Neuron (in vitro differentiated cells): ENCODE results near the gene CBR3.
"Not testable (repeated sequence)": the region's sequence is repeated elsewhere in the genome, so short reads cannot be mapped to it uniquely, and the experiment has no call there.

Experiments used
- H2AFZ ChIP-seq: one replicate; pipeline ENCODE4 v1.6.1; 2013; ENCODE audit warnings: low read depth, mild to moderate bottlenecking, inconsistent platforms, low read length, moderate library complexity
- H3K27me3 ChIP-seq: one replicate; pipeline ENCODE4 v1.6.1; 2013; ENCODE audit warnings: low read length; ENCODE audit not compliant: insufficient read depth
- H3K36me3 ChIP-seq: one replicate; pipeline ENCODE4 v1.6.1; 2013; ENCODE audit warnings: low read length; ENCODE audit not compliant: insufficient read depth
- H3K4me1 ChIP-seq: one replicate; pipeline ENCODE4 v1.6.1; 2013; ENCODE audit warnings: low read length; ENCODE audit not compliant: insufficient read depth
- H3K4me3 ChIP-seq: 2 replicates; pipeline ENCODE4 v1.5.1; 2013; ENCODE audit warnings: mild to moderate bottlenecking, low read length, moderate library complexity
- H3K9me3 ChIP-seq: one replicate; pipeline ENCODE4 v1.6.1; 2013; ENCODE audit warnings: low read length

CBR3 gene

DNA sequence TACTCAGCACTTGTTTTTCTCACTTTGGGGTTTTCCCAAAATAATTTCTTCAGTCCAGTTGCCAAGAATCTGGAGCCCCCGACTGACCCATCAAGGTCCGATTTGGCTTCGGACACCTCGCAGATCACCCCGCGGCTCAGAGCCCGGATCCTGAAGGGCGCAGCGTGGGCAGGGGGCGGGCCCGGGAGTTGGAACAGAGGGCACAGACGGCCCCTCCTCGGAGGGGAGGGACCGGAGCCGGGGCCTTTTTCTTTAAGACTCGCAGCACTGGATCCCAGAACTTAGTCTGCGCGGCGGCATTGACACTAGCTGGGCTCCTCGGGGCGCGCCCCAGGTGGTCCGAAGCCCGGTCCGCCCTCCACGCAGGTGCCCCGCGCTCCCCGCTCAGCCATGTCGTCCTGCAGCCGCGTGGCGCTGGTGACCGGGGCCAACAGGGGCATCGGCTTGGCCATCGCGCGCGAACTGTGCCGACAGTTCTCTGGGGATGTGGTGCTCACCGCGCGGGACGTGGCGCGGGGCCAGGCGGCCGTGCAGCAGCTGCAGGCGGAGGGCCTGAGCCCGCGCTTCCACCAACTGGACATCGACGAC is at the start of gene CBR3:
Gene CBR3 (plus strand): TSS at position 277 of the 588 bp plus-strand sequence. CDS start 114 bp downstream, at position 391.
- H2AFZ ChIP-seq = peak within 1 kb of the TSS; percentile 79
- peaks cover 5% of the 10 kb centered on the region for H3K4me1 ChIP-seq
- H3K9me3 ChIP-seq = no peaks in the 10 kb centered on the region
- H3K36me3 ChIP-seq = no peaks in the 10 kb centered on the region
- peaks cover 56% of the 10 kb centered on the region for H3K27me3 ChIP-seq
- H3K4me3 ChIP-seq = peak within 1 kb of the TSS; percentile 53

DNA sequence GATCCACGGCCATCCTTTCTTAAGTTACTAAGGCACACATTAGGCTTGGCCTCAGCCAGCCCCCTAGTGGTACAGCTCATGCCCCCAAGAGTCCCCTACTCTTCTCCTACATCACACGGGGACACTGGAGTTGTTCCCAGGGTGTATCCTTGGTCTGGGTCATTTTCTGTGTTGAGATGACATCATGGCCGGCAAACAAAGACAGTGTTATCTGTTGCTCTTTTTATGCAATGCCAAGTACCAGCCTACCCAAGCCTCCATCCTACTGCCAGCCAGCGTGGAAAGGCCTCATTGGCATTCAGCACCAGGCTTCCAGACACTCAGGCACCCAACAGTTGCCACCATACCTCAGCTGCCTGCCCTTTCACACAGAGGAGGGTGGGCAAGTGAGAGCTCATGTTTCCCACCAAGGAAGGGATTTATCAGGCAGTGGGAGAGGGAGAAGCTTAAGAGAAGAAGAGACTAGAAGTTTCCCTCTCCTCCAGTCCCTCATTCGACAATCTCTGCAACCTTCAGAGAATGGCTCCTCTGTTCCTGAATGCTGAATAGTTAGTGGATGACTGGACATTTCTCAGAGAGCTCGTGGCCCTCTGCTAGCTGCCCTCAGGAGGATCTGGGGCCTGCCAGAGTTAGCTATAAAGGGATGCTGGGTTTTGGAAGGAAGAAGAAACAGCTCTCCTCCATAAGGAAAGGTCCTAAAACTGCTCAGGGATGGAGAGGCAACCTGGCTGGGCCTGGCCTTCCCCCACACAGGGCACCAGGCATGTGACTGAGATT is 47.3 kb upstream of the CBR3 start:
- peaks cover 2% of the 10 kb centered on the region for H3K27me3 ChIP-seq
- H3K36me3 ChIP-seq = no peaks in the 10 kb centered on the region
- no peaks in the 10 kb centered on the region for H3K9me3 ChIP-seq
- no peak overlapping the region for H2AFZ ChIP-seq
- H3K4me1 ChIP-seq = no peaks in the 10 kb centered on the region
- no peak overlapping the region for H3K4me3 ChIP-seq

DNA sequence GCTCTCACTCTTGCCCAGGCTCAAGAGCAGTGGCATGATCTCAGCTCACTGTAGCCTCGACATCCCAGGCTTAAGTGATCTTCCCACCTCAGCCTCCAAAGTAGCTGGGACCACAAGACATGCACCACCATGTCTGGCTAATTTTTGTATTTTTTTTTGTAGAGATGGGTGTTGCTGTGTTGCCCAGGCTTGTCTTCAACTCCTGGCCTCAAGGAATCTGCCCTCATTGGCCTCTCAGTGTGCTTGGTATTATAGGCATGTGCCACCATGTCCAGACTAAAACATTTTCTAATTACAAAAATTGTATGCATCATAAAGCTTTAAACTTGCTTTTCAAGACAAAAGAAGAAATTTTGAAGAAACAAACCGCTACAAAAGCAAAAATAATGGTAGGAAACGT is 44.9 kb upstream of the CBR3 start:
- peaks cover 5% of the 10 kb centered on the region for H3K9me3 ChIP-seq
- no peaks in the 10 kb centered on the region for H3K4me1 ChIP-seq
- H3K36me3 ChIP-seq = no peaks in the 10 kb centered on the region
- no peak overlapping the region for H2AFZ ChIP-seq
- H3K27me3 ChIP-seq = peaks cover 2% of the 10 kb centered on the region
- H3K4me3 ChIP-seq = no peak overlapping the region

DNA sequence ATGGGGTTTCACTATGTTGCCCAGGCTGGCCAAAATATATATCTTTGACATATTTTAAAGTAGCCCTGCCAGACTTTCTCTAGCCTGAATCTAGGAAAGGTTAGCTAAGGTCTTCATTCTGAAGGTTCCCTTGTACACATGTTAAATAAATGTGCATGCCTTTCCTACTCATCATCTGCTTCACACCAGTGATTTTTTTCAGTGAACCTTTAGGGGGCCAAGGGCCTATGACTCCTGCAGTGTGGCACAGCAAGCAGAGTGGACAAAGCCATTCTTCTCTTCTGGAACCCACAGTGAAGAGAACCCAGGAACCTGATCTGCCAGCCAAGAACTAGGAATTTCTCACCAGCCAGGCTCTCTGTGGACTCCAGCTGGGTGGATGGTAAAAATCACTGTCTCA is 42.2 kb upstream of the CBR3 start:
- Histone ChIP-seq H2AFZ (no peak overlapping the region), H3K4me1 (no peaks in the 10 kb centered on the region), H3K4me3 (no peak overlapping the region), H3K9me3 (peaks cover 5% of the 10 kb centered on the region), H3K36me3 (no peaks in the 10 kb centered on the region), H3K27me3 (peaks cover 2% of the 10 kb centered on the region)

DNA sequence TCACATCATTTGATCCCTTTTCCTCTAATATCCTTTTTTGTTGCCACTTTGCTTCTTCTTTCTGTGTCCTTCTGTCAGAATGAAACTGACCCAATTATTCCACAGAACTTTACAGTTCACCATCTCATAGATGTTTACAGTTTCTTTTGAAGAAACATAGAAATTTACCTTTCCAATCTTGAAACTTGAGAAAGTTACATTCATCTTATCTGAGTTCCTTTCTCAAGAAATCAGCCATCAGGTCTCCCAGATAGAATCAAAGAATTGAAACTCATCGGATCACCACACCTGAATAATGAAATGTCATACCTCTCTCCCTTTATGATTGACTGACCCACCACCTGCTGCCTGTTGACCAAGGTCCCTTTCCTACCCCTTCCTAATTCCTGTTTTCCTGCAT is 41.4 kb upstream of the CBR3 start:
- Histone ChIP-seq H3K27me3 (peaks cover 2% of the 10 kb centered on the region), H2AFZ (no peak overlapping the region), H3K9me3 (peaks cover 5% of the 10 kb centered on the region), H3K4me1 (no peaks in the 10 kb centered on the region), H3K4me3 (no peak overlapping the region), H3K36me3 (no peaks in the 10 kb centered on the region)

DNA sequence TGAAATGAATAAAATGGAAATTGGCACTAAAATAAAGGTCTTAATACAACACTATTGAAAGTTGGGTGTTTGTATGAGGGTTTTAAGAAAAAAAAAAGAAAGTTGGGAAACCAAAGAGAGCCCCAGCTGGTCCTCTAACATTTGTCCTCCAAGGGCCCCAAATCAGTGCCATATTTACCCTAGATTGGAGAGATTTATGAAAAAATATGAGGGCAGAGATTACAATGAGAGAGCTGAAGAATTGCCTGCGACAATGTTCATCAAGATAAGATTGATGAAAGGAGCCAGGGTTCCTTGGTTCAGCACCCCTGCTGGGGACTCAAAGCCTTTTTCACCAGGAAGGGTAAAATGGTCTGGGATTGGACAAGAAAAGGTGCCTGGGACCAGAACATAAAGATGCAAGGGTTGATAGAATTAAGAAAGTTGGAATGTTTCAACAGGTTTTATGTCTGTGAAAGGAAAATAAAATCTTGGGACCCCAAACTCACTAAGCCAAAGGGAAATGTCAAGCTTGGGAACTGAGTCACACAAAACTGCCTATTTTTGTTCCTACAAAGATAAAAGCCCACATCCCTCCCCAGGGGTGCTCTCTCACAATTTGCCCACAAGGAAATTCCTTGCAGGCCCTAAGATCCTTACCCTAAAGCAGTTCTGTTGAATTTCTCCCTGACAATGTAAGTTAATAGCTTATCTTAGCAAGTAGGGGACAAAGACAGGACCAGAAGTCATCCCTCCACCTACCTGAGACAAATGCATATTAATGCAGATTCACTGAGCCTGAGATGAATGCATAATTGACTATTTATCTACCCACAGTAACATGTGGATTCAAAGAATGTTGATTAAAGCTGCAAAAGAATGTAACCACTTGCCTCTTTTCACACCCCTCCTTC is 38.2 kb upstream of the CBR3 start:
- peaks cover 5% of the 10 kb centered on the region for H3K9me3 ChIP-seq
- H3K4me3 ChIP-seq = no peak overlapping the region
- H3K27me3 ChIP-seq = peaks cover 5% of the 10 kb centered on the region
- H3K4me1 ChIP-seq = no peaks in the 10 kb centered on the region
- H3K36me3 ChIP-seq = no peaks in the 10 kb centered on the region
- no peak overlapping the region for H2AFZ ChIP-seq

DNA sequence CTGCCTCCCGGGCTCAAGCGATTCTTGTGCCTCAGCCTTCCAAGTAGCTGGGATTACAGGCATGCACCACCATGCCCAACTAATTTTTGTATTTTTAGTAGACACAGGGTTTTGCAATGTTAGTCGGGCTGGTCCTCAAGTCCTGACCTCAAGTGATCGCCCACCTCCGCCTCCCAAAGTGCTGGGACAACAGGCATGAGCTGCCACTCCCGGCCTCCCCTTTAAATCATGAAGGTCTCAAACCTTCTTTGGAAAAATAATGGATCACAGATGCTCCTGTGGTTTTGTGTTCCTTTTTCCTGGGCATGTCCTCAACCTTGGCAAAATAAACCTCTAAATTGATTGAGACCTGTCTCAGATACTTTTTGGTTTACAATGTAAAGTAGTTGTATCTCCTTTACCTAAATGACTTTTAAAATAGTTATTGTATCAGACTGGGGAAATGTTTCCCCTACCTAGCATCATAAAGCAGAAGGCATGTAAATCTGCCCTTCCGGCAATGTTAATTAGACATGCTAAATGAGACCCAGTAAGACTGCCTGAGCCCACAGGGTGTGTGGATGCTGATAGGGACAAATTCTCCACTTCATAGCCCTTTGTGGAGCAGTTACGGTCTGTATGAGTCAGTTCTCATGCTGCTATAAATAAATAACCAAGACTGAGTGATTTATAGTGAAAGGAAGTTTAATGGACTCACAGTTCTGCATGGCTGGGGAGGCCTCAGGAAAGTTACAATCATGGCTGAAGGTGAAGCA is 37.3 kb upstream of the CBR3 start:
- H3K27me3 ChIP-seq = peaks cover 5% of the 10 kb centered on the region
- H3K4me1 ChIP-seq = no peaks in the 10 kb centered on the region
- no peaks in the 10 kb centered on the region for H3K36me3 ChIP-seq
- H3K9me3 ChIP-seq = peaks cover 5% of the 10 kb centered on the region
- no peak overlapping the region for H3K4me3 ChIP-seq
- H2AFZ ChIP-seq = no peak overlapping the region

DNA sequence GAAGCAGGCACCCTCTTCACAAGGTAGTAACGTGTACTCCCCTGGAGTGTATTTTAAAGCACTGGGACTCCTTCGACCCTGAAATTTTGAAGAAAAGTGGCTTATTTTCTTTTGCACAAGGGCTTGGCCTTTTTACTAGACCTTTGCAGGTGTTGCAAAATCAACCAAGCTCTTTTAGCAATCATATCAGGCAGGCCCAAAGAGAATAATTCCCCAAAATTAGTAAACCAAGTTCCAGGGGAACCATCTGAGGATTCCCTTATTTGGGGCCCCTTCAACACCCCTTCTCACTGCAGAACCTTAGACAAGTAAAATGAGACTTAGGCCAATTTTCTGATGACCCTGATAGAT is 36.7 kb upstream of the CBR3 start:
- no peak overlapping the region for H3K4me3 ChIP-seq
- H3K27me3 ChIP-seq = peaks cover 5% of the 10 kb centered on the region
- H3K4me1 ChIP-seq = no peaks in the 10 kb centered on the region
- H3K9me3 ChIP-seq = peaks cover 5% of the 10 kb centered on the region
- no peaks in the 10 kb centered on the region for H3K36me3 ChIP-seq
- no peak overlapping the region for H2AFZ ChIP-seq

DNA sequence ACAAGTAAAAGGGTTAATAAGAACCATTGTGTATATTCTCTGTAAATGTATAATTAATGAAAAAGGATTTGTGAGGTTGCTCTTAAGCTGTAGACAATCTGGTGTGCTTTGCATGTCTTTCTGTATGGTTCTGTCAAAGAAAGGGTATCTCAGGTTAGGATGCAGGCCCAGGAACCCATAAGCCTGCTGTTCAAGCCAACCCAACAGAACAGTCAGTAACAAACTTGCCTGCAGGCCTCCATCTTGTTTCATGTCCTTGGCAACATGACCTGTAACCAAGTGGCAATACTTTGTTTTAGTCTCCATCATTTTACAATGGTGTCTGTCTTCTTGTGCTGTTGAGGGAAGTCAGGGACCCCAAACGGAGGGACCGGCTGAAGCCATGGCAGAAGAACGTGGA is 35.9 kb upstream of the CBR3 start:
- H3K27me3 ChIP-seq = peaks cover 5% of the 10 kb centered on the region
- no peak overlapping the region for H3K4me3 ChIP-seq
- H3K9me3 ChIP-seq = peaks cover under 1% of the 10 kb centered on the region
- no peaks in the 10 kb centered on the region for H3K36me3 ChIP-seq
- no peaks in the 10 kb centered on the region for H3K4me1 ChIP-seq
- no peak overlapping the region for H2AFZ ChIP-seq

DNA sequence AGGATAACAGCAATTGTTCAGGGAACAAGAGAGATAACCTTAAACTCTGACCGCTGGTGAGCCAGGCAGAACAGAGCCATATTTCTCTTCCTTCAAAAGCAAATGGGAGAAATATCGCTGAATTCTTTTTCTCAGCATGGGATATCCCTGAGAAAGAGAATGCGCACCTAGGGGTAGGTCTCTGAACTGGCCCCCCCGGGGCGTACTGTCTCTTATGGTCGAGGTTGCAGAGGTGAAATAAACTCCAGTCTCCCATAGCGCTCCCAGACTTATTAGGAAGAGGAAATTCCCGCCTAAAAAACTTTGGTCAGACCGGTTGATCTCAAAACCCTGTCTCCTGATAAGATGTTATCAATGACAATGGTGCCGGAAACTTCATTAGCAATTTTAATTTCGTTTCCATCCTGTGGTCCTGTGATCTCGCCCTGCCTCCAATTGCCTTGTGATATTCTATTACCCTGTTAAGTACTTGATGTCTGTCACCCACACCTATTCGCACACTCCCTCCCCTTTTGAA is 35.1 kb upstream of the CBR3 start:
- H3K4me1 ChIP-seq, H3K4me3 ChIP-seq, H3K9me3 ChIP-seq, H3K27me3 ChIP-seq, H3K36me3 ChIP-seq, H2AFZ ChIP-seq: not testable (repeated sequence)

DNA sequence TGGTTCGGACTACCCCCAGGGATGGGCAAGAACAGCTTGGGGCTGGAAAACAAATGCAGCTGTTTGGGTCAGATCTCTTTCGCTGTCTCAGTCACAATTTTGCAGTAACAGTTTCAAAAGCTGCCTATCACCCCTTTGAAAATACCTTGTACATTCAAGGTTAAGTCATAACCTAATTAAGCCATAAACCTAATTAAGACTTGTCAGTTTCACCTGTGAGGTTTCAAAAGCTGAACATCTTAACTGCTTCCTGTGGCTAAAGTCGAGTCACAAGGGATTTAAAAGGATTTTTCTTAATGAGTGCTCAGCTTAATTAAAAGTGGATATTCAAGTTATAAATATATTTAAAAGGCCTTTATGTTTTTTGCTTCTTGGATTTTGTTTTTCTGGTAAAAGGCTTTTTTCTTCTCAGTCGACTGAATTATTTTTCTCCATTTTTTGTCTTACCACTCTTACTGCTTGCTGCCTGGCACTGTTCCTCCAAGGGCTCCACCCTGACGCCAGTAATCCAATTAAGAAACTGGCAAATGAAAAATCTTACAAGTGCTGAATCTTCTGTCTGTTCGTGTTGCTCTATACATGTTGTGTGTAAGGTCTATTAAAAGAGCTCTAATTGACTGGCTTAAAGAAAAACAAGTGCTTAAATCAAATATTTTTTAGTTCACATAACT is 33.8 kb upstream of the CBR3 start:
- H2AFZ ChIP-seq = no peak overlapping the region
- H3K4me1 ChIP-seq = no peaks in the 10 kb centered on the region
- H3K9me3 ChIP-seq = no peaks in the 10 kb centered on the region
- H3K36me3 ChIP-seq = no peaks in the 10 kb centered on the region
- H3K4me3 ChIP-seq = no peak overlapping the region
- peaks cover 8% of the 10 kb centered on the region for H3K27me3 ChIP-seq

DNA sequence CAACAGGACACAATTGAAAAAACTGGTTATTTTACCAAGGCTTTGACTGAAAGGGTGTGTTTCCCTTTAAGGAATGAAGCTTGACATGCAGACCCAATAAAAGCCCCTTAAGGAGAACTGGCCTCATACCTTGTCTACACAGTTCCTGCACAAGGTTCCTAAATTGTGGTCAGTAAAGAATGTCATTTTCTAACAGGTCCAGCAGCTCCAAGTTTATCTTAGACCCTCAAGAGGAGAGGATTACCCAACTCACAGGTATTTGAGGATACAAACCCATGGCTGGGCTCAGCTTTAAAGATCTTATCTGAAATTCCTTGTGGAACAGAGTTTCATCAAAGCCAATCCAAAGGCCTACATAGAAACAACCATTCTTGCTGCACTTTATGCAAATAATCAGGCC is 31.4 kb upstream of the CBR3 start:
- peaks cover 13% of the 10 kb centered on the region for H3K27me3 ChIP-seq
- no peak overlapping the region for H3K4me3 ChIP-seq
- no peaks in the 10 kb centered on the region for H3K36me3 ChIP-seq
- H2AFZ ChIP-seq = no peak overlapping the region
- H3K4me1 ChIP-seq = no peaks in the 10 kb centered on the region
- no peaks in the 10 kb centered on the region for H3K9me3 ChIP-seq
